ENCODE results near the gene TLR2. TPM values are rescaled to one million over a fixed set of nuclear protein-coding genes. Genes with fewer than 3 reads are reported as not detected.

TLR2 gene
- total RNA-seq, 1 experiment from 2014 or later: 10.8 TPM

DNA sequence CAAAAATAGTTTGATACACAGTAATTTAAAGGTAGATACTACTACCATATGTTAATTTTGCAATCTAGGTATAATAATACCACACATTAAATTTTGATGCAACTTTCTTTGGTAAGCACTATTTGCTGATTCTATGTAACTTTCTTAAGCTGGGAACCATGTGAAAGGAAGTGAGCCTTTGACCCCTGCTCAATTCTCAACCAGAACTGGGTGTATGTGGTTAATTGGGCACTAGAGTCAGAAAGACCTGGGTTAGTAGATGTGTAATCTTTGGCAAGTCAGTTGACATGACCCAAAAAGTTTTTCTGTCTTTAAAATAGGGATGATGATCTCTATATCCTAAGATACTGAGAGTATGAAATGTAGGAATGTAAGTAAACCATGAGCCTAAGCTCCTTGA is 22.4 kb downstream of the TLR2 start:
- H3K4me3 Mint-ChIP-seq (ENCODE audit: low read depth, unreplicated experiment): no peak overlapping the region
- intact Hi-C loops (cut with micrococcal nuclease; ENCODE audit: unreplicated experiment): no loop called here
- DNase-seq: no peak

DNA sequence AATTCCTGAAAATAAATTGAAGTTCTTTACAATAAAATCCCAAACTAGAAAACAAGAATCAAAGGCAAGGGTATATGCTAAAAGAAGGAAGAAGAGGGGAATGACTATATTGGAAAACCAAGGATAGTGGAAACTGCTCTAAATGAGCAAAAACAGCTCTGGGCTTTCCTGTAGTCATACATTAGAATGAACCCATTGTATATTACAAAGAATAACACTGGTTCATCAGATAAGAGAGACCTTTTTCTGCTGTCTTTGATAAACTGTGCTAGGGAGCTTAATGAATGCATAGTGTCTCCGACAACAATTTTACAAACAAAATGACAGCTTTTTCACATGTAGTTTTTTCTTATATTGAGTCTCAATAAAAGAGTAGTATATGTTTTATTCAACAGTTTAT is 26.6 kb downstream of the TLR2 start:
- Mint-ChIP-seq H3K27ac (ENCODE audit: unreplicated experiment) (no peak overlapping the region), H3K27me3 (ENCODE audit: unreplicated experiment) (no peaks in the 10 kb centered on the region), H3K4me1 (ENCODE audit: low read depth, unreplicated experiment) (no peaks in the 10 kb centered on the region), H3K4me3 (ENCODE audit: low read depth, unreplicated experiment) (no peak overlapping the region), H3K36me3 (ENCODE audit: insufficient read depth, unreplicated experiment) (no peaks in the 10 kb centered on the region), H3K9me3 (ENCODE audit: low read depth, unreplicated experiment) (no peaks in the 10 kb centered on the region)
- DNase-seq: no peak
- no TSS peak for BruUV-seq (replicated peaks)
- TF ChIP-seq, protein P1, sequence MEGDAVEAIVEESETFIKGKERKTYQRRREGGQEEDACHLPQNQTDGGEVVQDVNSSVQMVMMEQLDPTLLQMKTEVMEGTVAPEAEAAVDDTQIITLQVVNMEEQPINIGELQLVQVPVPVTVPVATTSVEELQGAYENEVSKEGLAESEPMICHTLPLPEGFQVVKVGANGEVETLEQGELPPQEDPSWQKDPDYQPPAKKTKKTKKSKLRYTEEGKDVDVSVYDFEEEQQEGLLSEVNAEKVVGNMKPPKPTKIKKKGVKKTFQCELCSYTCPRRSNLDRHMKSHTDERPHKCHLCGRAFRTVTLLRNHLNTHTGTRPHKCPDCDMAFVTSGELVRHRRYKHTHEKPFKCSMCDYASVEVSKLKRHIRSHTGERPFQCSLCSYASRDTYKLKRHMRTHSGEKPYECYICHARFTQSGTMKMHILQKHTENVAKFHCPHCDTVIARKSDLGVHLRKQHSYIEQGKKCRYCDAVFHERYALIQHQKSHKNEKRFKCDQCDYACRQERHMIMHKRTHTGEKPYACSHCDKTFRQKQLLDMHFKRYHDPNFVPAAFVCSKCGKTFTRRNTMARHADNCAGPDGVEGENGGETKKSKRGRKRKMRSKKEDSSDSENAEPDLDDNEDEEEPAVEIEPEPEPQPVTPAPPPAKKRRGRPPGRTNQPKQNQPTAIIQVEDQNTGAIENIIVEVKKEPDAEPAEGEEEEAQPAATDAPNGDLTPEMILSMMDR (IDR thresholded peaks at IDR 0.05; ENCODE audit: unreplicated experiment): no peak
- CTCF ChIA-PET: no interaction called here
- intact Hi-C loops (cut with micrococcal nuclease; ENCODE audit: unreplicated experiment): no loop called here

More for the DNA sequence above, 22.4 kb downstream of the TLR2 start:
- Mint-ChIP-seq H3K27me3 (ENCODE audit: unreplicated experiment) (no peaks in the 10 kb centered on the region), H3K9me3 (ENCODE audit: low read depth, unreplicated experiment) (no peaks in the 10 kb centered on the region), H3K4me1 (ENCODE audit: low read depth, unreplicated experiment) (no peaks in the 10 kb centered on the region), H3K27ac (ENCODE audit: unreplicated experiment) (no peak overlapping the region), H3K36me3 (ENCODE audit: insufficient read depth, unreplicated experiment) (no peaks in the 10 kb centered on the region)
- TF ChIP-seq, protein P1 (IDR thresholded peaks at IDR 0.05; ENCODE audit: unreplicated experiment): no peak
- CTCF ChIA-PET: no interaction called here
- no TSS peak for BruUV-seq (replicated peaks)

DNA sequence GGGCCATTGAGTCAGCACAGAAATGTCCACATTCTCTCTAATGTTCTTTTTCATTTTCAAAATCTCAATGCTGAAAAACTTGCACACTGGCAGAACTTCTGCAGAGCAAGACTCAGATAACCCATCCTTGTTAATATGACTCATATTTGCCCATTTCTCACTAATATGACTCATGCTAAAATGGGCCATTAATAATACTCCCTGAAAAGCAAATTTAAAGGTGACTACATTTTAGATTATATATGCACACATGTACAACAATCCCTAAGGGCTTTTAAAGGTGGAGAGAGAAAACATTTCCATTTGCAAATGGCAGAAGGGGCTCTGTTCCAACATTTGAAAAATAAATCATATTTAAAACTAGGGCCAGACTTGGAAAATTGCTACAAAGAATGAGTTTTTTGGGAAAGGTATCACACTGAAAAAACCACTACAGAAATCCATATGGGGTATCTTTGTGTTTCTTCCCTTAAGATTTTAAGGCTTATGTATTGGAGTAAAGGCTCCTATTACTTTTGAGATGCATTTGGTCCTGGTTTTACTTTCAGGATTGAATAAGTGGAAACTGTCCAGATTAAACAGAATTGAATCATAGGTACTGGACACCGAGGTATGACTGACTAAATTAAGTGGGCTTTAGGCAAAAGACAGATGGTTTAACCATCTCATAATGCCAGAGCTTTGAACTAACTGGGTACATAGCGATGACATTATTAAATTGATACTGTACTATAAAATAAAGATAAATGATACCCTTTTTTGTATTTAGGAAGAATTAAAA is 30.0 kb downstream of the TLR2 start:
- BruUV-seq (replicated peaks): no TSS peak
- H3K4me3 Mint-ChIP-seq (ENCODE audit: low read depth, unreplicated experiment): no peak overlapping the region
- H3K27ac Mint-ChIP-seq (ENCODE audit: unreplicated experiment): no peak overlapping the region
- no peaks in the 10 kb centered on the region for H3K27me3 Mint-ChIP-seq (ENCODE audit: unreplicated experiment)
- no peak for DNase-seq
- TF ChIP-seq, protein P1 (IDR thresholded peaks at IDR 0.05; ENCODE audit: unreplicated experiment): no peak
- CTCF ChIA-PET: no interaction called here
- intact Hi-C loops (cut with micrococcal nuclease; ENCODE audit: unreplicated experiment): no loop called here
- H3K9me3 Mint-ChIP-seq (ENCODE audit: low read depth, unreplicated experiment): no peaks in the 10 kb centered on the region
- H3K36me3 Mint-ChIP-seq (ENCODE audit: insufficient read depth, unreplicated experiment): no peaks in the 10 kb centered on the region
- H3K4me1 Mint-ChIP-seq (ENCODE audit: low read depth, unreplicated experiment): no peaks in the 10 kb centered on the region

DNA sequence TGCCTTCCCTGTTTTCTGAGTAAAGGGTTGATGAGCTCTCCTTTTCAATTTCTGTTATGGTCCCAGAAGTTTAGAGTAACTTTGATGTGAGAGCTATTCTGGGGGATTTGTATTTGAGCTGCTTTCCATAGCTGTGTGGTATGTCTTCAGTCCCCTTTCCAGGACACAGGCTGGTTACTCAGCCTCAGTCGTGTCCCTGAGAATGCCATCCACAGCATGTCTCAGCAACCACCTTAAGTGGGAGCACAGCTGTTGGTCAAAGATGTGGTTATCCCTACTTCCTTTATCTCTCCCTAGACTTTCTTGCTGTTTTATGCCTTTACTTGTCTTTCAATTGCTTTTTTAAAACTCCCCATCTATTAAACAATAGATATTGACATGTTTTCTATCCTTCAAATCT is 38.0 kb downstream of the TLR2 start:
- no peaks in the 10 kb centered on the region for H3K4me1 Mint-ChIP-seq (ENCODE audit: low read depth, unreplicated experiment)
- DNase-seq: no peak
- H3K27ac Mint-ChIP-seq (ENCODE audit: unreplicated experiment): no peak overlapping the region
- no peaks in the 10 kb centered on the region for H3K27me3 Mint-ChIP-seq (ENCODE audit: unreplicated experiment)
- TF ChIP-seq, protein P1 (IDR thresholded peaks at IDR 0.05; ENCODE audit: unreplicated experiment): no peak
- H3K4me3 Mint-ChIP-seq (ENCODE audit: low read depth, unreplicated experiment): no peak overlapping the region
- H3K36me3 Mint-ChIP-seq (ENCODE audit: insufficient read depth, unreplicated experiment): no peaks in the 10 kb centered on the region
- H3K9me3 Mint-ChIP-seq (ENCODE audit: low read depth, unreplicated experiment): no peaks in the 10 kb centered on the region
- CTCF ChIA-PET: no interaction called here
- no TSS peak for BruUV-seq (replicated peaks)
- intact Hi-C loops (cut with micrococcal nuclease; ENCODE audit: unreplicated experiment): no loop called here
